K562 (cell line): ENCODE data around the gene IFFO2. TPM values are rescaled to one million over a fixed set of nuclear protein-coding genes. Genes with fewer than 3 reads are reported as not detected.

ENCODE experiments used
- ATAC-seq: fragments of 200-7000 bp; cut with Tn5 transposase; 3 replicates; pipeline ENCODE4 v1.9.1; 2020; ENCODE audit warnings: moderate library complexity
- BruUV-seq: library from RNA; stranded (reverse); fragments of 400-500 nt; replicated peaks from 2 replicates; lab custom pipeline; 2021; lab: Mats Ljungman, UMichigan
- CTCF ChIA-PET: fragments of 300-600 bp; formaldehyde crosslinking; extraction: SDS; loops from one replicate; lab custom pipeline; 2021; ENCODE audit warnings: low intra/inter-chr PET ratio; lab: Yijun Ruan, JAX
- POLR2A ChIA-PET: fragments of 300-600, 350-650 bp; sonication (Branson Sonifier 250); formaldehyde crosslinking; extraction: SDS; loops from one replicate; lab custom pipeline; 2021; ENCODE audit warnings: antibody characterized with exemption, inconsistent platforms; lab: Yijun Ruan, JAX
- DNase-seq, 4 experiments: peaks; one replicate each; pipeline versions ENCODE4 v3.0.0 to v3.0.0-alpha.2; 2011 to 2018; ENCODE audit warnings: low spot score in 3 of 4, mixed read lengths in 3 of 4; ENCODE audit errors: extremely low read depth in 1 of 4
- FAIRE-seq: peaks from 2 replicates; lab custom pipeline; 2011; peaks lifted over from hg19 to GRCh38; lab: Jason Lieb, UNC
- H2AFZ ChIP-seq: 2 replicates; pipeline ENCODE4 v1.6.0; 2011; ENCODE audit warnings: low read depth, low read length, control low read depth, inconsistent platforms
- H3K27ac ChIP-seq: fragments of 200-600 bp; 3 replicates; pipeline ENCODE4 v1.8.0; 2011; ENCODE audit warnings: low read depth, mild to moderate bottlenecking, control low read depth, inconsistent platforms, low read length, moderate library complexity, mixed read lengths; ENCODE audit errors: extremely low read depth
- H3K27me3 ChIP-seq, 2 experiments: fragments of 300-600 bp in 1 of 2; 2 replicates in 1 of 2; 3 replicates in 1 of 2; pipeline versions ENCODE4 v1.6.0 to v1.8.0; 2011; ENCODE audit warnings: inconsistent platforms in 2 of 2, low read length in 2 of 2, mild to moderate bottlenecking in 1 of 2, mixed read lengths in 1 of 2, moderate library complexity in 1 of 2; ENCODE audit not compliant: control insufficient read depth in 2 of 2, insufficient read depth in 2 of 2
- H3K36me3 ChIP-seq: fragments of 300-600 bp; 3 replicates; pipeline ENCODE4 v1.8.0; 2011; ENCODE audit warnings: mild to moderate bottlenecking, low read length, inconsistent platforms; ENCODE audit not compliant: control insufficient read depth, insufficient read depth
- H3K4me1 ChIP-seq, 2 experiments: fragments of 200-600 bp in 1 of 2; replicated peaks in 1 of 2; 2 replicates in 1 of 2; 3 replicates in 1 of 2; pipeline versions ENCODE4 v1.5.1 to v1.8.0; 2011; ENCODE audit warnings: inconsistent platforms in 2 of 2, low read length in 2 of 2, mild to moderate bottlenecking in 1 of 2, mixed read lengths in 1 of 2, moderate library complexity in 1 of 2; ENCODE audit not compliant: control insufficient read depth in 2 of 2, insufficient read depth in 2 of 2
- H3K4me2 ChIP-seq: 2 replicates; pipeline ENCODE4 v1.6.1; 2011; ENCODE audit warnings: low read length, control low read depth, inconsistent platforms, mixed read lengths; ENCODE audit not compliant: insufficient read depth
- H3K4me3 ChIP-seq: fragments of 200-600 bp; sonication (generic), shearing (Covaris generic); 2 replicates; pipeline ENCODE4 v1.5.1; 2016; ENCODE audit warnings: control low read depth, inconsistent platforms
- H3K79me2 ChIP-seq: fragments of 200-600 bp; 3 replicates; pipeline ENCODE4 v1.8.0; 2011; ENCODE audit warnings: low read length, inconsistent platforms; ENCODE audit not compliant: control insufficient read depth, insufficient read depth
- H3K9ac ChIP-seq, 2 experiments: 2 replicates each; pipeline versions ENCODE4 v1.6.0 to v1.6.1; 2011; ENCODE audit warnings: low read depth in 2 of 2, low read length in 2 of 2, control low read depth in 1 of 2, inconsistent platforms in 1 of 2, mild to moderate bottlenecking in 1 of 2, mixed read lengths in 1 of 2; ENCODE audit not compliant: insufficient read depth in 1 of 2
- H3K9me1 ChIP-seq: one replicate; pipeline ENCODE4 v1.6.0; 2011; ENCODE audit warnings: inconsistent platforms, mild to moderate bottlenecking, low read length, moderate library complexity; ENCODE audit not compliant: control insufficient read depth, insufficient read depth
- H3K9me3 ChIP-seq: replicated peaks from 2 replicates; pipeline ENCODE4 v1.5.1; 2011; ENCODE audit warnings: low read depth, low read length, inconsistent platforms; ENCODE audit not compliant: control insufficient read depth, insufficient read depth
- H4K20me1 ChIP-seq: replicated peaks from 2 replicates; pipeline ENCODE4 v1.6.1; 2011; ENCODE audit warnings: low read length, inconsistent platforms, mixed read lengths; ENCODE audit not compliant: control insufficient read depth, insufficient read depth
- FOXJ3 ChIP-seq: sonication (generic); formaldehyde crosslinking; IDR thresholded peaks from 2 replicates; pipeline ENCODE4 v1.4.0; 2020; ENCODE audit warnings: mild to moderate bottlenecking, missing genetic modification reagents
- TBL1XR1 ChIP-seq, 2 experiments: IDR thresholded peaks; 2 replicates each; pipeline ENCODE4 v1.6.1; 2012; ENCODE audit warnings: improper control_type of control experiment in 2 of 2, low read length in 2 of 2, mild to moderate bottlenecking in 1 of 2
- ZNF717 ChIP-seq: fragments of 250-450 bp; sonication (Bioruptor Pico); IDR thresholded peaks from 2 replicates; pipeline ENCODE4 v1.5.0; 2021
- ZNF766 ChIP-seq: fragments of 200-800 bp; sonication (Bioruptor generic); conservative IDR thresholded peaks from 2 replicates; pipeline ENCODE4 v1.6.1; 2016; ENCODE audit warnings: missing genetic modification characterization, missing compliant biosample characterization
- WGBS: fragments of 100-300 bp; shearing (Covaris generic); methylation state at CpG from one replicate; pipeline ENCODE4 v1.1.6; 2016; ENCODE audit warnings: low coverage, mixed read lengths; ENCODE audit not compliant: insufficient coverage; ENCODE audit errors: missing lambda C conversion rate; 5-methylcytosine and 5-hydroxymethylcytosine counted together
- in situ Hi-C: fragments of 300-500 bp; cut with MboI; formaldehyde crosslinking; loops from 4 replicates; pipeline ENCODE4 v1.15.0; 2018; ENCODE audit warnings: inconsistent platforms, mixed read lengths
- intact Hi-C: fragments of 100-400 bp; cut with micrococcal nuclease; formaldehyde crosslinking; loops from 2 replicates; pipeline ENCODE4 v1.14.2; 2022
- polyA plus RNA-seq, 8 experiments: library from polyadenylated mRNA; depleted of rRNA in 4 of 8; stranded (reverse) in 5 of 8; unstranded in 3 of 8; fragments of >200 nt; fragmentation: Nextera tagmentation in 2 of 8; fragmentation: Illumina TruSeq in 1 of 8; extraction: Ambion mirVana in 2 of 8; extraction: Trizol in 1 of 8; gene quantifications; 2 replicates each; pipeline versions ENCODE4 v1.2.1 to v1.2.3, GENCODE V29; 2011 to 2014; ENCODE audit warnings: inconsistent platforms in 1 of 8, missing spikeins in 1 of 8
- total RNA-seq, 7 experiments: library from RNA; depleted of rRNA in 6 of 7; stranded (reverse); fragments of >200 nt in 6 of 7; fragmentation: Illumina TruSeq in 2 of 7; extraction: Trizol in 2 of 7; gene quantifications; 2 replicates each; pipeline versions ENCODE4 v1.2.1 to v1.2.3, GENCODE V29; 2011 to 2021; ENCODE audit warnings: low replicate concordance in 1 of 7
- TF ChIP-seq, protein P1 (sequence below), 2 experiments: fragments of 200-800 bp in 1 of 2; sonication (Bioruptor generic) in 1 of 2; sonication (generic) in 1 of 2; formaldehyde crosslinking in 1 of 2; IDR thresholded peaks in 1 of 2; conservative IDR thresholded peaks in 1 of 2; 2 replicates each; pipeline versions ENCODE4 v1.5.0 to v1.6.1; 2016 to 2020; ENCODE audit warnings: missing compliant biosample characterization in 1 of 2, missing genetic modification characterization in 1 of 2, missing genetic modification reagents in 1 of 2
- TF ChIP-seq, protein P2 (sequence below): fragments of 450-650 bp; formaldehyde crosslinking; IDR thresholded peaks from 2 replicates; pipeline ENCODE4 v1.4.0; 2022; ENCODE audit warnings: missing genetic modification characterization
- TF ChIP-seq, protein P3 (sequence below): sonication (generic); formaldehyde crosslinking; IDR thresholded peaks from 2 replicates; pipeline ENCODE4 v1.8.0; 2023; ENCODE audit warnings: missing genetic modification reagents, mild to moderate bottlenecking, borderline replicate concordance

The IFFO2 gene
- total and polyA plus RNA-seq, 9 of the 15 experiments (the other 6 are each of a cell fraction or from before 2014, with no cell fraction given) = 0.15 to 1.0 (median 0.44) TPM; not detected in 2

DNA sequence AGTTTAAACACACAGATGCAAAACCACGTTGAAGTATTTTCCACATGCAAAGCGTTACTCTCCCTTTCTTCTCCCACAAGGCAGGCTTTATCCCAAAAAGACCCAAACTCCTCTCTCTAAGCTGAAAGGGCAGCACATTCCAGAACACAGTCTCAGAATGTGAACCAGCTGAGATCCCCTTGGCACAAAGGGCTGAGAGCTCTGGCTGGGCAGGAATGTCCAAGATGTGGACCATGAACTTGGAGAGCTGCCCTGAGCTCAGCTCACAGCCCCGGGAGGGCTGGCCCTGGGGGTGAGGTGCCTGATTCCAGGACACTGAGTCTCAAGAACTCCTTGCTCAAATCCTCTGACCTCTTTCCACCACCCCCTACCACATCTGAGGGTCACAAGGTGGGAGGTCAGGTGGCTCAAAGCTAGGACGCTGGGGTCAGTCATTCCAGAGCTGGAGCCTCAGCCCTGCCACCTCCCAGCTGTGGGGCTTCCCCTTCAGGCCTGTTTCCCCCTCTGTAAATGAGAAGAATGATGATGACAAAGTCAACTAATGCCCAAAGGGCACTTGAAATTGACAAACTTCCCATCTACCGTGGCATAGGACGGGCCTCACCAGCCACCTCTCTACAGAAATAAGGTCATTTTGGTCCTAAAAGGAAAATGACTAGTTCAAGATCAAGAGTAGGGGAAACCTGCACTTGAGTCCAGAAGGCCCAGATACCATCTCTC is 65.6 kb downstream of the IFFO2 start:
- Histone ChIP-seq H4K20me1 (peaks cover 10% of the 10 kb centered on the region), H3K9ac (0 out of 4 replicates have a peak overlapping the region, but pooled peaks of 1 of the 2 experiments have one; percentile 21), H3K79me2 (0 out of 3 replicates have a peak, but pooled peaks cover 2% of the 10 kb centered on the region), H3K36me3 (peaks cover 5% of the 10 kb centered on the region; the same call in 1 of the 3 replicates), H3K4me2 (no peak overlapping the region), H3K27me3 (no peaks in the 10 kb centered on the region), H3K4me1 (peaks cover 21% of the 10 kb centered on the region in 2 experiments), H3K9me1 (no peaks in the 10 kb centered on the region), H2AFZ (no peak overlapping the region), H3K27ac (no peak overlapping the region), H3K4me3 (no peak overlapping the region), H3K9me3 (no peaks in the 10 kb centered on the region)
- in situ Hi-C loops (no loop called here), intact Hi-C loops (no loop called here)
- ChIA-PET CTCF (interaction anchor here (1.4 kb wide), 1 partner anchor 16 kb away, joined by 5 read pairs; no protein-coding TSS in a partner anchor), POLR2A (interaction anchor here (1.2 to 1.3 kb wide), 2 partner anchors 9 to 222 kb away, joined by 3 to 4 read pairs; no protein-coding TSS in a partner anchor)
- TF ChIP-seq, protein P1, sequence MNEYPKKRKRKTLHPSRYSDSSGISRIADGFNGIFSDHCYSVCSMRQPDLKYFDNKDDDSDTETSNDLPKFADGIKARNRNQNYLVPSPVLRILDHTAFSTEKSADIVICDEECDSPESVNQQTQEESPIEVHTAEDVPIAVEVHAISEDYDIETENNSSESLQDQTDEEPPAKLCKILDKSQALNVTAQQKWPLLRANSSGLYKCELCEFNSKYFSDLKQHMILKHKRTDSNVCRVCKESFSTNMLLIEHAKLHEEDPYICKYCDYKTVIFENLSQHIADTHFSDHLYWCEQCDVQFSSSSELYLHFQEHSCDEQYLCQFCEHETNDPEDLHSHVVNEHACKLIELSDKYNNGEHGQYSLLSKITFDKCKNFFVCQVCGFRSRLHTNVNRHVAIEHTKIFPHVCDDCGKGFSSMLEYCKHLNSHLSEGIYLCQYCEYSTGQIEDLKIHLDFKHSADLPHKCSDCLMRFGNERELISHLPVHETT (CRISPR knock-in tag; conservative IDR thresholded peaks at IDR 0.05 in 1 of 2, IDR thresholded peaks at IDR 0.05 in 1 of 2) = no peak
- TF ChIP-seq, protein P2, sequence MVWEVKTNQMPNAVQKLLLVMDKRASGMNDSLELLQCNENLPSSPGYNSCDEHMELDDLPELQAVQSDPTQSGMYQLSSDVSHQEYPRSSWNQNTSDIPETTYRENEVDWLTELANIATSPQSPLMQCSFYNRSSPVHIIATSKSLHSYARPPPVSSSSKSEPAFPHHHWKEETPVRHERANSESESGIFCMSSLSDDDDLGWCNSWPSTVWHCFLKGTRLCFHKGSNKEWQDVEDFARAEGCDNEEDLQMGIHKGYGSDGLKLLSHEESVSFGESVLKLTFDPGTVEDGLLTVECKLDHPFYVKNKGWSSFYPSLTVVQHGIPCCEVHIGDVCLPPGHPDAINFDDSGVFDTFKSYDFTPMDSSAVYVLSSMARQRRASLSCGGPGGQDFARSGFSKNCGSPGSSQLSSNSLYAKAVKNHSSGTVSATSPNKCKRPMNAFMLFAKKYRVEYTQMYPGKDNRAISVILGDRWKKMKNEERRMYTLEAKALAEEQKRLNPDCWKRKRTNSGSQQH (CRISPR knock-in tag) = no peak
- TF ChIP-seq TBL1XR1 (IDR thresholded peaks at IDR 0.05; ENCODE audit: low read length in 2 of 2) = no peak
- TF ChIP-seq, protein P3, sequence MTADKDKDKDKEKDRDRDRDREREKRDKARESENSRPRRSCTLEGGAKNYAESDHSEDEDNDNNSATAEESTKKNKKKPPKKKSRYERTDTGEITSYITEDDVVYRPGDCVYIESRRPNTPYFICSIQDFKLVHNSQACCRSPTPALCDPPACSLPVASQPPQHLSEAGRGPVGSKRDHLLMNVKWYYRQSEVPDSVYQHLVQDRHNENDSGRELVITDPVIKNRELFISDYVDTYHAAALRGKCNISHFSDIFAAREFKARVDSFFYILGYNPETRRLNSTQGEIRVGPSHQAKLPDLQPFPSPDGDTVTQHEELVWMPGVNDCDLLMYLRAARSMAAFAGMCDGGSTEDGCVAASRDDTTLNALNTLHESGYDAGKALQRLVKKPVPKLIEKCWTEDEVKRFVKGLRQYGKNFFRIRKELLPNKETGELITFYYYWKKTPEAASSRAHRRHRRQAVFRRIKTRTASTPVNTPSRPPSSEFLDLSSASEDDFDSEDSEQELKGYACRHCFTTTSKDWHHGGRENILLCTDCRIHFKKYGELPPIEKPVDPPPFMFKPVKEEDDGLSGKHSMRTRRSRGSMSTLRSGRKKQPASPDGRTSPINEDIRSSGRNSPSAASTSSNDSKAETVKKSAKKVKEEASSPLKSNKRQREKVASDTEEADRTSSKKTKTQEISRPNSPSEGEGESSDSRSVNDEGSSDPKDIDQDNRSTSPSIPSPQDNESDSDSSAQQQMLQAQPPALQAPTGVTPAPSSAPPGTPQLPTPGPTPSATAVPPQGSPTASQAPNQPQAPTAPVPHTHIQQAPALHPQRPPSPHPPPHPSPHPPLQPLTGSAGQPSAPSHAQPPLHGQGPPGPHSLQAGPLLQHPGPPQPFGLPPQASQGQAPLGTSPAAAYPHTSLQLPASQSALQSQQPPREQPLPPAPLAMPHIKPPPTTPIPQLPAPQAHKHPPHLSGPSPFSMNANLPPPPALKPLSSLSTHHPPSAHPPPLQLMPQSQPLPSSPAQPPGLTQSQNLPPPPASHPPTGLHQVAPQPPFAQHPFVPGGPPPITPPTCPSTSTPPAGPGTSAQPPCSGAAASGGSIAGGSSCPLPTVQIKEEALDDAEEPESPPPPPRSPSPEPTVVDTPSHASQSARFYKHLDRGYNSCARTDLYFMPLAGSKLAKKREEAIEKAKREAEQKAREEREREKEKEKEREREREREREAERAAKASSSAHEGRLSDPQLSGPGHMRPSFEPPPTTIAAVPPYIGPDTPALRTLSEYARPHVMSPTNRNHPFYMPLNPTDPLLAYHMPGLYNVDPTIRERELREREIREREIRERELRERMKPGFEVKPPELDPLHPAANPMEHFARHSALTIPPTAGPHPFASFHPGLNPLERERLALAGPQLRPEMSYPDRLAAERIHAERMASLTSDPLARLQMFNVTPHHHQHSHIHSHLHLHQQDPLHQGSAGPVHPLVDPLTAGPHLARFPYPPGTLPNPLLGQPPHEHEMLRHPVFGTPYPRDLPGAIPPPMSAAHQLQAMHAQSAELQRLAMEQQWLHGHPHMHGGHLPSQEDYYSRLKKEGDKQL (CRISPR knock-in tag) = no peak
- no peak for TF ChIP-seq ZNF717 (CRISPR knock-in tag)
- TF ChIP-seq ZNF766 (CRISPR knock-in tag) = no peak
- TF ChIP-seq FOXJ3 (CRISPR knock-in tag) = no peak
- DNase-seq = no peak
- ATAC-seq = no peak
- BruUV-seq = no TSS peak
- no peak for FAIRE-seq
- 76% methylated on average over 6 of the region's 6 CpGs for WGBS
